Endodermal cell (in vitro differentiated cells): ENCODE results near the gene LRRC2. TPM values are rescaled to one million over a fixed set of nuclear protein-coding genes. Genes with fewer than 3 reads are reported as not detected.

ENCODE experiments used
- DNase-seq: peaks from one replicate; pipeline ENCODE4 v3.0.0-alpha.2; 2017
- H3K27ac ChIP-seq: 2 replicates; pipeline ENCODE4 v1.5.1; 2013; ENCODE audit warnings: mild to moderate bottlenecking, low read depth, low read length, moderate library complexity
- H3K27me3 ChIP-seq: 2 replicates; pipeline ENCODE4 v1.6.1; 2013; ENCODE audit warnings: mild to moderate bottlenecking, low read length, moderate library complexity; ENCODE audit not compliant: insufficient read depth, control insufficient read depth, poor library complexity, severe bottlenecking
- H3K36me3 ChIP-seq: 2 replicates; pipeline ENCODE4 v1.7.0; 2013; ENCODE audit warnings: mild to moderate bottlenecking, low read length, moderate library complexity; ENCODE audit not compliant: control insufficient read depth, insufficient read depth
- H3K4me1 ChIP-seq: one replicate; pipeline ENCODE4 v1.7.0; 2013; ENCODE audit warnings: low read length; ENCODE audit not compliant: control insufficient read depth, insufficient read depth
- H3K4me3 ChIP-seq: 2 replicates; pipeline ENCODE4 v1.5.1; 2013; ENCODE audit warnings: mild to moderate bottlenecking, low read length, moderate library complexity
- H3K9ac ChIP-seq: 2 replicates; pipeline ENCODE4 v1.6.1; 2013; ENCODE audit warnings: mild to moderate bottlenecking, low read length, moderate library complexity; ENCODE audit not compliant: poor library complexity, severe bottlenecking; ENCODE audit errors: extremely low read depth
- H3K9me3 ChIP-seq: 2 replicates; pipeline ENCODE4 v1.6.1; 2013; ENCODE audit warnings: mild to moderate bottlenecking, low read length, moderate library complexity; ENCODE audit not compliant: control insufficient read depth
- H3K27ac Mint-ChIP-seq: 2 replicates; pipeline ENCODE4 v1.8.0; 2020; ENCODE audit warnings: mixed read lengths
- H3K27me3 Mint-ChIP-seq: 2 replicates; pipeline ENCODE4 v1.8.0; 2021; ENCODE audit warnings: mild to moderate bottlenecking, mixed read lengths; ENCODE audit not compliant: insufficient read depth
- H3K36me3 Mint-ChIP-seq: 2 replicates; pipeline ENCODE4 v1.8.0; 2020; ENCODE audit warnings: low read depth, mixed read lengths
- H3K4me1 Mint-ChIP-seq: 2 replicates; pipeline ENCODE4 v1.8.0; 2020; ENCODE audit warnings: mixed read lengths
- H3K4me3 Mint-ChIP-seq: 2 replicates; pipeline ENCODE4 v1.8.0; 2020; ENCODE audit warnings: mild to moderate bottlenecking, moderate library complexity, mixed read lengths
- H3K9me3 Mint-ChIP-seq: 2 replicates; pipeline ENCODE4 v1.8.0; 2020; ENCODE audit warnings: mild to moderate bottlenecking, mixed read lengths
- WGBS, 2 experiments: methylation state at CpG; one replicate each; pipeline versions ENCODE4 v1.1.5 to v1.1.7; 2013; ENCODE audit warnings: missing lambda C conversion rate in 2 of 2, mixed read lengths in 1 of 2; ENCODE audit not compliant: insufficient coverage in 1 of 2, insufficient read length in 1 of 2; 5-methylcytosine and 5-hydroxymethylcytosine counted together
- total RNA-seq, 2 donors: library from RNA; stranded (reverse); fragmentation: NEBNext Ultra II Directional in 1 of 2; extraction: Animal tissue kit (Norgen Biotek cat#: 25700) in 1 of 2; gene quantifications; 2 replicates in 1 of 2; 3 replicates in 1 of 2; pipeline ENCODE4 v1.2.1, GENCODE V29; 2021
- TF ChIP-seq, protein P1 (sequence below): fragments of 200-600 bp; sonication (generic); conservative IDR thresholded peaks from 2 replicates; pipeline ENCODE4 v1.5.0; 2021; ENCODE audit warnings: antibody characterized with exemption, mild to moderate bottlenecking

Gene LRRC2
- total RNA-seq, 2 donors from 2014 or later: 8.9 to 10.2 TPM

DNA sequence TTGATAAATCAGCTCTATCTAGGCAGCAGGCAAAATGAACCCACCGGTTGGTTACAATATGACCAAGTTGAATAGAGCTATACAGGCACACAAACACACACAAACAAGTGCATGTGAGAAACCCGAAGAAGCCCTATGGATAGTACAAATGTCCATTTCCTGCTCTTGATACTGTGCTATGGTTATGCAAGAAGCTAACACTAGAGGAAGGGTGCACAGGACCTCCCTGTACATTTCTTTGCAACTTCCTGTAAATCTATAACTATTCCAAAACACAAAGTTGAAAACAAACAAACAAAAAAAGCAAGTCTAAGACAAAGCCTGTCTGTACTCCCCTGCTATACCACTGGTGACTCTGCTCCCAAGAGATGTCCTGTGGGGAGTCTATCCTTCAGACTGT lies 38.0 kb upstream of the LRRC2 start:
- Histone ChIP-seq H3K4me1 (peaks cover 10% of the 10 kb centered on the region), H3K36me3 (no peaks in the 10 kb centered on the region), H3K4me3 (peak overlapping the region; percentile 27), H3K9me3 (no peaks in the 10 kb centered on the region), H3K27ac (no peak overlapping the region), H3K27me3 (no peaks in the 10 kb centered on the region), H3K9ac (no peak overlapping the region)
- Mint-ChIP-seq H3K4me3 (peak overlapping the region; percentile 19), H3K36me3 (no peaks in the 10 kb centered on the region), H3K27ac (peak overlapping the region; percentile 16), H3K9me3 (no peaks in the 10 kb centered on the region), H3K27me3 (no peaks in the 10 kb centered on the region), H3K4me1 (peaks cover 45% of the 10 kb centered on the region)
- WGBS, 2 experiments: 80 to 96% methylated on average over 1 to 2 of the region's 2 CpGs
- TF ChIP-seq, protein P1, sequence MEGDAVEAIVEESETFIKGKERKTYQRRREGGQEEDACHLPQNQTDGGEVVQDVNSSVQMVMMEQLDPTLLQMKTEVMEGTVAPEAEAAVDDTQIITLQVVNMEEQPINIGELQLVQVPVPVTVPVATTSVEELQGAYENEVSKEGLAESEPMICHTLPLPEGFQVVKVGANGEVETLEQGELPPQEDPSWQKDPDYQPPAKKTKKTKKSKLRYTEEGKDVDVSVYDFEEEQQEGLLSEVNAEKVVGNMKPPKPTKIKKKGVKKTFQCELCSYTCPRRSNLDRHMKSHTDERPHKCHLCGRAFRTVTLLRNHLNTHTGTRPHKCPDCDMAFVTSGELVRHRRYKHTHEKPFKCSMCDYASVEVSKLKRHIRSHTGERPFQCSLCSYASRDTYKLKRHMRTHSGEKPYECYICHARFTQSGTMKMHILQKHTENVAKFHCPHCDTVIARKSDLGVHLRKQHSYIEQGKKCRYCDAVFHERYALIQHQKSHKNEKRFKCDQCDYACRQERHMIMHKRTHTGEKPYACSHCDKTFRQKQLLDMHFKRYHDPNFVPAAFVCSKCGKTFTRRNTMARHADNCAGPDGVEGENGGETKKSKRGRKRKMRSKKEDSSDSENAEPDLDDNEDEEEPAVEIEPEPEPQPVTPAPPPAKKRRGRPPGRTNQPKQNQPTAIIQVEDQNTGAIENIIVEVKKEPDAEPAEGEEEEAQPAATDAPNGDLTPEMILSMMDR: no peak
- DNase-seq: no peak

DNA sequence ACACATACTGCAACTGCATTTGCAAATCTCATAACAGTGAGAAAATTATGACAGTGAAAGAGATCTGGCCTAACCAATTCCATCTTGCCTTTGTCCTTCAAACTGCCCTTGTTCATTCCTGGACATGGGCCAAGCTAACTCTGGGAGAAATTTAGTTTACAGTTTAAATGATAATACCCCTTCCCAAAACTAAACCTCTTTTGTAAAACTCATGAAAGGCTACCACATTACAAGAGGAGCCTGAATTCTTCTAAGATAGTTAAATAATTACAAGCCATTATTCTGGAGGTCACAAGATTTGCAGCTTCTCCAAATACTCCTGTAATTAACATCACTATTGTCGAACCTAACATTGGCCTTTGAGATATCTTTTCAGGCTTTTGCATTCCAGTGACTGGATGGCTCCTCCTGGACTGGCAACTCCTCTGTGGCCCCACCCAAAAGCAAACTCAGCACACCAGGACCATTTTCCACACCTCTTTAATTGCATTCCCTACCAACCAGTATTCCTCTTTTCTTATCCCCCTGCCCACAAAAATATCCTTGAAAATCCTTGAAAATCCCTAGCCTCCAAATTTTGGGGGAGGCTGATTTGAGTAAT lies 37.4 kb upstream of the LRRC2 start:
- no peaks in the 10 kb centered on the region for H3K36me3 Mint-ChIP-seq
- no peak for DNase-seq
- H3K4me1 ChIP-seq: peaks cover 10% of the 10 kb centered on the region
- peak overlapping the region; percentile 16 for H3K27ac Mint-ChIP-seq
- H3K4me3 Mint-ChIP-seq: peak overlapping the region; percentile 19
- no peaks in the 10 kb centered on the region for H3K36me3 ChIP-seq
- WGBS, 2 experiments: 64 to 83% methylated on average over 1 of the region's 1 CpG
- TF ChIP-seq, protein P1: no peak
- H3K4me1 Mint-ChIP-seq: peaks cover 45% of the 10 kb centered on the region
- no peaks in the 10 kb centered on the region for H3K9me3 ChIP-seq
- H3K27me3 ChIP-seq: no peaks in the 10 kb centered on the region
- H3K9me3 Mint-ChIP-seq: no peaks in the 10 kb centered on the region
- no peaks in the 10 kb centered on the region for H3K27me3 Mint-ChIP-seq
- no peak overlapping the region for H3K4me3 ChIP-seq
- H3K27ac ChIP-seq: no peak overlapping the region
- no peak overlapping the region for H3K9ac ChIP-seq

DNA sequence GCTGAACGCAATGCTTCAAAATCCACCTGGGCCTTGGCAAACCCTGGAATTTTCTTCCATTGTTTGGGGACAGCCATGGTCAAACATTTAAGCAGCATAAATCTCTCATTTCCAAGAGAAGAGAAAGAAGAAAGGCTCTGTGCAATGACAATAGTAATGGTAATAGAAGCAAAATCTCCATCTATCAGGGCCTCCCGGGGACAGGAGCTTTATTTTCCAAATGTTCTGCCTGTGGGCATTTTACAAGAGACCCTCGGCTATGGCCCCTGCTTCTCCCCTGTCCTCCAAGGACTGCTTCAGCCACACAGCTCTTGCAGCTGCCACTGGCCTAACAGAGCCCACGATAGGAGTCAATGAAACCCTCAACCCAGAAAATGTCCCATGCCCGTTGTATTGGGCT lies 33.5 kb upstream of the LRRC2 start:
- peak; percentile 41 for DNase-seq
- Histone ChIP-seq H3K27me3 (no peaks in the 10 kb centered on the region), H3K36me3 (no peaks in the 10 kb centered on the region), H3K9ac (no peak overlapping the region), H3K9me3 (no peaks in the 10 kb centered on the region), H3K4me3 (no peak overlapping the region), H3K27ac (no peak overlapping the region), H3K4me1 (peaks cover 8% of the 10 kb centered on the region)
- Mint-ChIP-seq H3K27me3 (no peaks in the 10 kb centered on the region), H3K27ac (peak overlapping the region; percentile 70), H3K9me3 (no peaks in the 10 kb centered on the region), H3K36me3 (no peaks in the 10 kb centered on the region), H3K4me1 (peaks cover 32% of the 10 kb centered on the region), H3K4me3 (no peak overlapping the region)
- TF ChIP-seq, protein P1: no peak
- WGBS, 2 experiments: 60 to 79% methylated on average over 2 to 5 of the region's 5 CpGs
